ENCODE results near the gene AMFR. TPM values are rescaled to one million over a fixed set of nuclear protein-coding genes. Genes with fewer than 3 reads are reported as not detected.
A peak's percentile ranks its signal among the peaks of the same experiment; 100 is the strongest.

The AMFR gene
- total RNA-seq, 2 donors from 2014 or later = 46.5 to 86.2 TPM

DNA sequence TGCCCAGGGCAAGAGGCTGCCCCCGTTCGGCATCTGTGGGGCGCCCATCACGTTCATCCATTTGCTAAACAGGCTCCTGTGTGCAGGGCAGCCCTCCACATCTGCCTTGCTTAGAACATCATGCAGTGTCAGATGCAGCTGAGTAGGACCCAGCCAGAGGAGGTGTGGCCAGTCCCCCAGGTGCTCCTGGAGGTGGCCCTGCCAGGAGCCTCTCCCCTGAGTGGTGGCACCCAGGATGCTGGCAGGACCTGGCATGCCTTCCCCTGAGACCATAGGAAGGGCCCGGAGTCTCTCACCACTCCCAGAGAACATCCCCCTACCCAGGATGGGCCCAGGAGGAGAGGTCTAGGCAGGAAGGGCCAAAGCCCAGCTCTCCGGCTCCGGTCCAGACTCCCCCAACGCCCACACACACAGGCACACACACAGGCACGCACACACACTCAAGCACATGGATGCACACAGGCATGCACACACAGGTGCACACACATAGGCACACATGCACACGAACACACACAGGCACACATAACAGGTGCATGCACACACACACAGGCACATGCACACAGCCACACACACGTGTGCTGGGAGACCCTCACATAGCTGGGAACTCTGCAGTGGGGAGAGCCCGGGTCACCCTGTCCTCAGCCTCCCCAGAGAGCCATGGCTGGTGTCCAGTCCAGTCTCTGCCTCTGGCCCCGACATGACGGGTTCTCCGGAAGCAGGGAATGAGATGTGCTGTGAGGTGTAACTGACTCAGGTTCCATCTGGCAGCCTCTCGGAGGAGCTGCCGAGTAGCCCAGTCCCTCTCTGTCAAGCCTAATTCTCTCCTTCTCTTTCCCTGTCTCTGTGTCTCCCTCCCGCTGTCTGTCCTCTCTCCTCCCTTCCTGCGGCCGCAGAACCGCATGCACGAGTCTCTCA, 74.6 kb downstream of the AMFR start:
- ATAC-seq = no peak
- Mint-ChIP-seq H3K36me3 (no peaks in the 10 kb centered on the region), H3K4me1 (ENCODE audit: low read depth in 2 of 2) (no peaks in the 10 kb centered on the region), H3K27ac (no peak overlapping the region), H3K27me3 (peaks cover 0 to 2% of the 10 kb centered on the region in 2 donors), H3K4me3 (no peak overlapping the region), H3K9me3 (no peaks in the 10 kb centered on the region)
- peak; percentile 29 for DNase-seq (ENCODE audit: low spot score)

DNA sequence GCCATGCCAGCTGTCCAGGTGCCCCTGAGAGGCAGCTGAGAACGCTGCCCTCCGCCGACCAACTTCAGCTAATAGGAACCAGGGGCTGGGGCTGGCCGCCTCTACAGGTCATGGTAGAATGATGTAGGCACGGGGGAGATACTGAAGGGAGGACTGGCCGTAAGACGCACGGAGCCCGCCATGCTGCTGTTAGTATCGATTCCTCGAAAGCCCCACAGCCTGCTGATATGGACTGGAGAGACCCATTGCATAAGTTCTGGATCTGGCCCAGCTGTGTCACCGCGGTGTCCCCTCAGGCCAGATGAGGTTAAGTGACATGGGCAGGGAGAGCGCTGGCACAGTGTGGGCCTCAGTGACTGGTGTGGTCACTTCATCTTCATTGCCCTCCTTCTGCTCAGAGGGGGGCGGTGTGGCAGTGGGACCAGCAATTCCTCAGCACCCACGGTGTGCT, 75.6 kb downstream of the AMFR start:
- Mint-ChIP-seq H3K4me1 (ENCODE audit: low read depth in 2 of 2) (no peaks in the 10 kb centered on the region), H3K27me3 (peaks cover 0 to 2% of the 10 kb centered on the region in 2 donors), H3K36me3 (no peaks in the 10 kb centered on the region), H3K27ac (no peak overlapping the region), H3K4me3 (no peak overlapping the region), H3K9me3 (no peaks in the 10 kb centered on the region)
- DNase-seq (ENCODE audit: low spot score) = no peak
- ATAC-seq = peak in 1 of 2 donors; percentile 4

DNA sequence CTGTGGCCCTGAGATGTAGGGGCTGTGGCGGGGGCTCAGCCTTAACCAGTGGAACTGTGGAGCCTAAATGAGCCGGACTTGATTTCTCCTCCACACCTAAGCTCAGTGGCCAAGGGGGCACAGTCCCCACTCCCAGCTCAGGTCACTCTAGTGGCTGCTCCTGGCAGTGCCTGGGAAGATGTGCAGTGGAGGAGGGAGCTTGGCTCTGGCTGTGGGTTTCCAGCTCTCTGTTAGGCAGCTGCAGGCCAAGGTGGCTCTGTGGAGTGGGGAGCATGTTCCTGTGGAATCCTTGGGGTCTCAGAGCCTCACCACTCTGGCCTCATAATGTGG, 76.3 kb downstream of the AMFR start:
- DNase-seq (ENCODE audit: low spot score) (no peak), ATAC-seq (no peak)
- peaks cover 0 to 2% of the 10 kb centered on the region in 2 donors for H3K27me3 Mint-ChIP-seq
- H3K4me3 Mint-ChIP-seq = no peak overlapping the region
- H3K9me3 Mint-ChIP-seq = no peaks in the 10 kb centered on the region
- H3K4me1 Mint-ChIP-seq (ENCODE audit: low read depth in 2 of 2) = no peaks in the 10 kb centered on the region
- H3K27ac Mint-ChIP-seq = no peak overlapping the region
- H3K36me3 Mint-ChIP-seq = no peaks in the 10 kb centered on the region

DNA sequence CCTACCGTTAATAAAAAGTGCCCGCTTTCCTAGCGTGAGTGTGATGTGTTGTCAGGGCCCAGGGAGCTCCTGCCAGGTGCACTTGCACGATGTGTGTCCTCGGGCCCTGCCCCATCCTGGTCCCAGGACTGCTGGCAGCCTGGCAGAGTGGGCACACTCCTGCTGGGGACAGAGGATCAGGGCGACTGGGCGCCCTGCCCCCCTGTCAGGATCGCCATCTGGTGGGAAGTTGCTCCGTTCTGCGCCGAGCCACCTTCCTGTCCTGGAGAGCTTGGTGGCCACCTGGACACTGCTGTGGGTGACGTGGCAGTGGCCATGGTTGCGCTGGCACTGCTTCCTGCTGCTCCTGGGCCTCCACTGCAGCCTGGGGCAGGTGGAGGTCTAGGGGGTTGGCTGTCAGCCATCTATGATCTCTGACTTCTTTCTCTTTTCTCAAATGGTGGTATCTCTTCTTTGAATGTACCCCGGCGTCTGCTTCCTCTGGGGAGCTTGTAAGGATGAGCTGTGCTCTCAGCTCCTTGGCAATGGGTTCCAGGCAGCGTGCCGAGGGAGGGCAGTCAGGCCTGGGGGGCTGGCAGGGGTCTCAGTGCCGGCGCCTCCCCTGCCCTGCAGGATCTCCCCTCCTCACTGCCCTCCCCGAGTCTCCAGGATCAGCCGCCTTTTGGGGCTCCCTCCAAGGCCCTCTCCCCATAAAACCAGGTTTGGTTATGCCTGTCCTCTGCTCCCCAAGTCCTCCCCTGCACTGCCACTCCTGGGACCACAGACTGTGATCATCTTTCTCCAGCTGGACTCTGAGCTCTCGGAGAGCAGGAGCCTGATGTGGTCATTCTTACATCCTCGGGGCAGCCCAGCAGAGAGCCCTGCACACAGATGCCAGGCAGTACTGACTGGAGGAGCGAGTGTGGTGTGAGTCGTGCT, 76.9 kb downstream of the AMFR start:
- ATAC-seq (no peak), DNase-seq (ENCODE audit: low spot score) (no peak)
- Mint-ChIP-seq H3K9me3 (no peaks in the 10 kb centered on the region), H3K4me1 (ENCODE audit: low read depth in 2 of 2) (no peaks in the 10 kb centered on the region), H3K27me3 (peaks cover 0 to 2% of the 10 kb centered on the region in 2 donors), H3K27ac (no peak overlapping the region), H3K4me3 (no peak overlapping the region), H3K36me3 (no peaks in the 10 kb centered on the region)

DNA sequence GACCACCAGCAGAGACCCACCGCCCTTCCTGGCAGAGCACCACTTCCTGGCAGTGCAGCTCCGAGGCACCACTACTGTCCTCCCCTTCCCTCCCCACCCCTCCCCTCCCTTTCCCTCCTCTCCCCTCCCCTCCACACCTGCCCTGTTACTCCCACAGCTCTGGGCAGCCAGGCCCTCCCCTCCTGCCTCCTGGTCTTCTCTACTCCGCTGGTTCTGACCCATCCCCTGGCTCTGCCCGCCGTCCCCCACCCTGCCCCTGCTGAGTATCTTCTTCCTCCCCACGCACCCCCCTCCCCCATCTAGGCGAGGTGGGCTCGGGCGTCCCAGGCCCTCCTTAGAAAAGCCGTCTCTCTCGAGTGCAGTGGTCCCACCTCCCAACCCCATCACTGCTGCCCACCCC, 77.7 kb downstream of the AMFR start:
- no peak for ATAC-seq

DNA sequence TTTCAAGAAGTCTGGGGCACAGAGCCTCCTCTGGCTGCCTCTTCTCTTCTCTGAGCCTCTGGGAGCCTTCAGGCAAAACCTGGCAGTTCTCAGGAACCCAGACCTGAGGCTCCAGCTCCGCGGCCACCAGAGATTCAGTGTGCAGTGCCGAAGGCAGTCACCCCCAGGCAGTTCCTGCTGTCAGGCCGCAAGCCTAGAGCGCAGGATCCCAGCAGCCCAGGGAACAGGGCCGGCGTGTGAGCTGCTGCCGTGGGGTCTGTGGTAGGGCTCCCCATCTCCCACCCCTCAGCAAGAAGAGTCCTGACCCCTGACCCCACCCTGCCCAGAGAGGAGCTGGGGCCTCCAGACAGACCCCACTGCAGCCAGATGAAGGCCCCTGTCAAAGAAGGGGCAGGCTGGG, 78.2 kb downstream of the AMFR start:
- no peak for DNase-seq (ENCODE audit: low spot score)
- no peaks in the 10 kb centered on the region for H3K9me3 Mint-ChIP-seq
- H3K27ac Mint-ChIP-seq = no peak overlapping the region
- H3K4me1 Mint-ChIP-seq (ENCODE audit: low read depth in 2 of 2) = no peaks in the 10 kb centered on the region
- no peaks in the 10 kb centered on the region for H3K36me3 Mint-ChIP-seq
- H3K4me3 Mint-ChIP-seq = no peak overlapping the region
- peaks cover 0 to 2% of the 10 kb centered on the region in 2 donors for H3K27me3 Mint-ChIP-seq
- ATAC-seq = no peak

More for the DNA sequence above, 77.7 kb downstream of the AMFR start:
- no peaks in the 10 kb centered on the region for H3K36me3 Mint-ChIP-seq
- no peak overlapping the region for H3K4me3 Mint-ChIP-seq
- H3K27ac Mint-ChIP-seq = no peak overlapping the region
- DNase-seq (ENCODE audit: low spot score) = no peak
- H3K4me1 Mint-ChIP-seq (ENCODE audit: low read depth in 2 of 2) = no peaks in the 10 kb centered on the region
- H3K9me3 Mint-ChIP-seq = no peaks in the 10 kb centered on the region
- peaks cover 0 to 2% of the 10 kb centered on the region in 2 donors for H3K27me3 Mint-ChIP-seq

DNA sequence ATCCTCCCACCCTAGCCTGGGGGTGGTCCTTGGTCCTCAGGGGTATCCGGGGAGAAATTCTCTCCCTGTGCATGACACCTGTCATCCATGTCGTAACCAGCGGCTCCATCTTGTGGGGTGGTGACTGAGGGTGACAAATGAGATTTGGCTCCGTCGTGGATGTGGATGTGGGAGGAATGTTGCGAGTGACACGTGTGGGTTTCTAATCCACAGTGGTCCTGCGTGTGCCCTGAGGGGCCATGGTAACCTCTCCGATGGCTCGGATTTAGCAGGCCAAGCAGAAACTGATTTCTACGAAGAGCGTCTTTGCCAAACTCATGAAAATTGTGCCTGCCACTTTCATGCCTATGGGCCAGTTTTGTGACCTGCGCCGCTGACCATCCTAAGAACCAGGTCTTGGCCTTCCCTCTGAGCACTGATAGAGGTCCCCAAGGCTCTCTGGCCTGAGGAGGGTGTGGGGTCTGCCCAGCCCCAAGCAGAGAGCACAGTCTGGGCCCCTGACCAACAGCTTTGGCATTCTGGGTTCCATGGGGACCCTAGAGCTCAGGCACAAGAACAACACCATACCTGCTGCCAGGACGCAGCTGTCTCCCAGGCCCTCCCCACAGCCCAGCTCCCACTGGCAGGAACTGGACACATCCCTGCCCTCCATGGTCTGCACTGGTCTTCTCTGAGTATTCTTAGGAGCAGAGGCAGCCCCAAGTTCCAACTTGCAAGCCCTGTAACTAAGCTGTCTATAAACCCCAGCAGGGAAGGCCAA, 79.0 kb downstream of the AMFR start:
- no peak for ATAC-seq
- Mint-ChIP-seq H3K4me1 (ENCODE audit: low read depth in 2 of 2) (no peaks in the 10 kb centered on the region), H3K27ac (no peak overlapping the region), H3K36me3 (no peaks in the 10 kb centered on the region), H3K4me3 (no peak overlapping the region), H3K27me3 (peaks cover 0 to 2% of the 10 kb centered on the region in 2 donors), H3K9me3 (no peaks in the 10 kb centered on the region)
- DNase-seq (ENCODE audit: low spot score) = no peak

DNA sequence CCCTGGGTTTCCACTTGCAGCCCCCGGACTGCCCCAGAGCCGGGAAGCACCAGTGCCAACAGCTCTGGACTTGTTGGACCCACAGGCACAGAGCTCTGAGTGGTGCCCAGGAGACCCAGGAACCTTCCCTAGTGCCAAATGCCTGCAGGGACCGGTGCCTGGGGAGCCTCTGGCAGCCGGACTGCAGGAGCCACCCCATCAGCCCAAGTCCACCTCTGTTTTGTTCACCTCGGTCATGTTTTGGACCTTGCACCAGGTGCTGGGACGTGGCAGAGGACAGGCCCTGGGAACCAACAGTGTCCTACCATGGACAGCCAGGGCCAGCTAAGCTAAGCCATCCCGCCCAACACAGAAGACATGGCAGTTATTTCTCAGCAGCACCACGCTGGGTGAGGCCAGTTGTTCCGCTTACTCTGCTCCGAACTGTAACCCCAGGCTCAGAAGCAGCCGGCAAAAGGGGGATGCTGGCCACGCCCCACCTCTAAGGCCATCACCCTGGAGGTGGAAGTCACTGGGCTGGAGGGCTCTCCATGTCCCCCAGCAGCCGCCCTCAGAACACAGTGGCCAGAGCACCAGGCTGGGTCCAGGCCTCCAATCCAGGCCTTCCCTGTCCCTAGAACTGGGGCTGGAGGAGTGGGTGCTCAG, 79.8 kb downstream of the AMFR start:
- DNase-seq (ENCODE audit: low spot score) (no peak), ATAC-seq (no peak)
- no peaks in the 10 kb centered on the region for H3K9me3 Mint-ChIP-seq
- no peaks in the 10 kb centered on the region for H3K27me3 Mint-ChIP-seq
- H3K27ac Mint-ChIP-seq = no peak overlapping the region
- H3K4me1 Mint-ChIP-seq (ENCODE audit: low read depth in 2 of 2) = no peaks in the 10 kb centered on the region
- H3K4me3 Mint-ChIP-seq = no peak overlapping the region
- no peaks in the 10 kb centered on the region for H3K36me3 Mint-ChIP-seq

DNA sequence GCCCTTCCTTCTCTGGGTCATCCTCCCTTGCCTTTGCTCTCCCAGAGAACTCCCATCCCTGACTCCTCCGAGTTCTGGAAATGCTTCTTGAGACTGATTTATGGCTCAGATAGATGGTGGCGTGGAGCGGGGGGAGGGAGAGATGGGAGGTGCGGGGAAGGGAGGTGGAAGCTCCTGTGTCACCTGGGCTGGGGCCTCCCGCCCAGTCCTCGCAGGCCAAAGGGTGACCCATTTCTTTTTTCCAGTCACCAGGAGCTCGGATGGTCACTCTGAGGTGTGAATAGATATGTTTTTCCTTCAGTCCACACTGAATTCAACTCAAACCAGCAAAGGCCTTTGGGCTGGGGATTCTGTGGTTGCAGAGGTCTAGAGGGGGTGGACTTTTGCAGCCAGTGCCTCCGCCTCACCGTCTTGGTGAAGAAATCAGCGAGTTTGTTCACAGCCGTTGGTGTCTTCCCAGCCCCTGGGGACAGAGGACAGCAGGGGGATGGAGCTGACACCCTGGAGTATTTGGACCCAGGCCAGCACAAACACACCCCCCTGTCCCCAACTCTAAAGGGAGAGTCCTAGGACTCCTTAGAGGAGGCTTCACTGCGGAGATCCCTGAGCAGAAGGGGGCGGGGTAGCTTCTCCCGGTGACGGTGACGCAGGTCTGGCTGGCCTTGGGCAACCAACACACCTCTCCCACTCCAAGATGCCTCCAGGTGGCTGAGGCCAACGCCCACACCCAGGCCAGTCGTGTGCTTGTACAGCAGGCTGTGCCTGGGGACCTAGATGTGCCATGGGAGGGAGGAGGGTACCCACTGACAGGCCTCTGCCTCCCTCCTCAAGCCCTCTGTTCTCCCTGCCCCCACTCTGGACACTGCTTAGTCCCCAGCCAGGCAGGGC, 80.6 kb downstream of the AMFR start:
- no peaks in the 10 kb centered on the region for H3K36me3 Mint-ChIP-seq
- DNase-seq (ENCODE audit: low spot score) (no peak), ATAC-seq (no peak)
- no peak overlapping the region for H3K4me3 Mint-ChIP-seq
- H3K9me3 Mint-ChIP-seq = no peaks in the 10 kb centered on the region
- H3K4me1 Mint-ChIP-seq (ENCODE audit: low read depth in 2 of 2) = peaks cover 0 to 2% of the 10 kb centered on the region in 2 donors
- H3K27ac Mint-ChIP-seq = no peak overlapping the region
- no peaks in the 10 kb centered on the region for H3K27me3 Mint-ChIP-seq

DNA sequence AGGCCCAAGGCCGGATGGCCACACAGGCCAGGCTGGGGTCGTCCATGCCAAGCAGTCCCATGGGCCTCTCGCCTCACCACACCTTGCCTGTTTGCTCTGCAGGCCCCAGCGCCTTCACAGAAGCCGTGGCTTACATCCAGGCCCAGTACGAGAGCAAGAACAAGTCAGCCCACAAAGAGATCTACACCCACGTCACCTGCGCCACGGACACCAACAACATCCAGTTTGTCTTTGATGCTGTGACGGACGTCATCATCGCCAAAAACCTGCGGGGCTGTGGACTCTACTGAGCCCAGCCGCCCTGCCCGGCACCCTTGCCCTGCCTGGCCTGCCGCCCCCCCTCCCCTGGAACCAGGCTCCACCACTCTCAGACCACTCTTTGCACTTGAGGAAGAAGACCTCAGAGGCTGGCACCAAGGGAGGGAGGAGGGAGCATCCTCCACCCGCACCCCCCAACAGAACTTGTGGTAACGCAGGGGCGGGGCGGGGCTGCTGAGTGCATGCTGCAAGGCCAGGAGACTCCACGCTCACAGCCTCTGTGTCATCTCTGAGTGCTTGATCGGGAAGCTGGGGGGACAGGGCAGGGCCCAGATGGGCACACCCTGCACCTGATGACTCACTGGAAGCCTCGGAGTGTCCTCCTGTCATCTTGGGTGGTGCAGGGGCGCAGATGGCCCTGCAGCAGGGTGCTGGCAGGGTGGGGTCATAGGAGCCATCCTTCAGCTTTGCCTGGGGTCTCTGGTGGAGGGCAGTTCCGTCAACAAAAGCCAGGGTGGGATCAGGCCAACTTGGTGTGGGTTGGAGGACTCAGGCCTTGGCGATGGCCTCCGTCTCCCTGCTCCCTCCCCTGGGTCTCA, 81.5 kb downstream of the AMFR start:
- DNase-seq (ENCODE audit: low spot score) = no peak
- no peaks in the 10 kb centered on the region for H3K36me3 Mint-ChIP-seq

DNA sequence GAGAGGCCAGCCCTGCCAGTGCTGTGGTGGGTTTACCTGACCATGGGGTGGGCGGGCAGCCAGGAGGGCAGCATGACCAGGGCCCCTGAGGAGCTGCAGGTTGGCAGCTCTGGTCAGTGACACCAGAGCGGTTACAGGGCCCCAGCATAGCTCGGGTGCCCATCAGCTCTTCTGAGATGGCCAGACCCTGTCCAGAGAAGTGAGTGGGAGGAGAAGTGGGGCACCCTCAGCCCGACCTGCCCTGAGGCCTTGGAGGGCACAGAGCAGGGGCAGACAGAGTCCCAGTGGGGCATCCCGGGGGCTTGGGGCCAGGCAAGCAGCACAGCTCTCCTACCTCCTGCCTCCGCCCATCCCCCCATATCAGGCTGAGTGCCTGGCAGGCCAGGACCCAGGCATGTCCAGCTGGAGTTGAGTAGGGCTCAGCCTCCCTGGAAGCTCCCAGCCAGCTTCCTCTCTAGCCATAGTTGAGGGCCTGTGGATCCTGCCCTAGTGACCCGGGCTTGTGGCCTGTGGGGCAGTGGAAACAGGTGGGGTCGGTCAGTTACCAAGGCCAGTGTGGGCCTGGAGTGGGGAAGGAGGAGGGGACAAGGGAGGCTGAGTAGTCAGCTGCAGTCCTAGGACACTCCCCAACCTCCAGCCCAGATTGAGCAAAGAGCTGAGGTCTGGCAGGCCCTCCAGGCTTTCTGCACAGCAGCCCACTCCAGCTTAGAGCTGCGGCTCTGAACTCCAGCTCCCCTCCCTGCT, 83.5 kb downstream of the AMFR start:
- no peak overlapping the region for H3K4me3 Mint-ChIP-seq
- H3K27ac Mint-ChIP-seq = no peak overlapping the region
- H3K4me1 Mint-ChIP-seq (ENCODE audit: low read depth in 2 of 2) = peaks cover 0 to 2% of the 10 kb centered on the region in 2 donors
- no peak for DNase-seq (ENCODE audit: low spot score)
- no peaks in the 10 kb centered on the region for H3K9me3 Mint-ChIP-seq
- H3K27me3 Mint-ChIP-seq = no peaks in the 10 kb centered on the region
- no peak for ATAC-seq
- no peaks in the 10 kb centered on the region for H3K36me3 Mint-ChIP-seq

More for the DNA sequence above, 81.5 kb downstream of the AMFR start:
- H3K4me3 Mint-ChIP-seq = no peak overlapping the region
- no peaks in the 10 kb centered on the region for H3K9me3 Mint-ChIP-seq
- peaks cover 0 to 2% of the 10 kb centered on the region in 2 donors for H3K4me1 Mint-ChIP-seq (ENCODE audit: low read depth in 2 of 2)
- ATAC-seq = no peak
- no peaks in the 10 kb centered on the region for H3K27me3 Mint-ChIP-seq
- no peak overlapping the region for H3K27ac Mint-ChIP-seq
